Activated B cell treated with CpG ODN at 0.5 μM for 24 hours (primary cell): Measurements from ENCODE around the gene ALX1. TPM values are rescaled to one million over a fixed set of nuclear protein-coding genes. Genes with fewer than 3 reads are reported as not detected.

ENCODE experiments used
- ATAC-seq: fragments of 200-7000 bp; cut with Tn5 transposase; one replicate; pipeline ENCODE4 v1.10.0; 2021; ENCODE audit warnings: low read depth, mild to moderate bottlenecking, moderate library complexity
- CTCF ChIA-PET: fragments of 350-600 bp; sonication (Branson Sonifier 250); formaldehyde crosslinking; loops from one replicate; lab custom pipeline; 2021; ENCODE audit warnings: antibody characterized with exemption; lab: Charles Lee
- POLR2A ChIA-PET: fragments of 350-600 bp; sonication (Branson Sonifier 250); formaldehyde crosslinking; loops from one replicate; lab custom pipeline; 2021; ENCODE audit warnings: antibody characterized with exemption; lab: Charles Lee
- DNase-seq: peaks from one replicate; pipeline ENCODE4 v3.0.0; 2022
- H3K27ac Mint-ChIP-seq: one replicate; pipeline ENCODE4 v1.8.0; 2020; ENCODE audit warnings: mixed read lengths
- H3K27me3 Mint-ChIP-seq: one replicate; pipeline ENCODE4 v1.8.0; 2021; ENCODE audit warnings: mixed read lengths
- H3K36me3 Mint-ChIP-seq: one replicate; pipeline ENCODE4 v1.8.0; 2021; ENCODE audit warnings: low read depth, mixed read lengths
- H3K4me1 Mint-ChIP-seq: one replicate; pipeline ENCODE4 v1.8.0; 2021; ENCODE audit warnings: mixed read lengths
- H3K4me3 Mint-ChIP-seq: one replicate; pipeline ENCODE4 v1.8.0; 2020; ENCODE audit warnings: mild to moderate bottlenecking, mixed read lengths
- H3K9me3 Mint-ChIP-seq: one replicate; pipeline ENCODE4 v1.8.0; 2020; ENCODE audit warnings: mixed read lengths
- intact Hi-C: fragments of 100-400 bp; cut with micrococcal nuclease; formaldehyde crosslinking; loops from one replicate; pipeline ENCODE4 v1.15.1; 2024
- total RNA-seq: library from RNA; stranded (reverse); gene quantifications from 2 replicates; pipeline ENCODE4 v1.2.3, GENCODE V29; 2022
- TF ChIP-seq, protein P1 (sequence below): fragments of 200-600 bp; IDR thresholded peaks from one replicate; pipeline ENCODE4 v1.8.0; 2022; ENCODE audit warnings: antibody characterized with exemption, mild to moderate bottlenecking

Gene ALX1
- total RNA-seq, 1 donor from 2014 or later = not detected

DNA sequence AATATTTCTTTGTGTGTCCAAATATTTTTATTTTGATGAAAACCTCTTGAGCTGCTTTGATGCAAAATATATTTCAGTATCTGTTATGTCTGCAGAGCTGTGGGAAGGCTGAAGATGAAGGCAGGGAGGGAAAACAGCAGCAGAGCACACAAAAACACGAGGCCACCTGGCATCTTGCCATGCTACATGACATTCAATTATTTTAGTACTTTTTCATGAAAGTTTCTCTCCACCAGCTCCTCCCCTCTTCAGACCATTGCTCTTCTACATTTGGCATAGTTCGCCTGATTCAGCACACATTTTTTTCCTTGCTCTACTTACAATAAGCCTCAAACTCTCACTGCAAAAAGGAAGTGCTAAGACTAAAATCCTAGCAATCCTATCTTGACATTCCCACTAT, 4.6 kb upstream of the ALX1 start:
- no peaks in the 10 kb centered on the region for H3K36me3 Mint-ChIP-seq
- H3K9me3 Mint-ChIP-seq = no peaks in the 10 kb centered on the region
- H3K27me3 Mint-ChIP-seq = peaks cover 44% of the 10 kb centered on the region
- no peak for ATAC-seq
- TF ChIP-seq, protein P1, sequence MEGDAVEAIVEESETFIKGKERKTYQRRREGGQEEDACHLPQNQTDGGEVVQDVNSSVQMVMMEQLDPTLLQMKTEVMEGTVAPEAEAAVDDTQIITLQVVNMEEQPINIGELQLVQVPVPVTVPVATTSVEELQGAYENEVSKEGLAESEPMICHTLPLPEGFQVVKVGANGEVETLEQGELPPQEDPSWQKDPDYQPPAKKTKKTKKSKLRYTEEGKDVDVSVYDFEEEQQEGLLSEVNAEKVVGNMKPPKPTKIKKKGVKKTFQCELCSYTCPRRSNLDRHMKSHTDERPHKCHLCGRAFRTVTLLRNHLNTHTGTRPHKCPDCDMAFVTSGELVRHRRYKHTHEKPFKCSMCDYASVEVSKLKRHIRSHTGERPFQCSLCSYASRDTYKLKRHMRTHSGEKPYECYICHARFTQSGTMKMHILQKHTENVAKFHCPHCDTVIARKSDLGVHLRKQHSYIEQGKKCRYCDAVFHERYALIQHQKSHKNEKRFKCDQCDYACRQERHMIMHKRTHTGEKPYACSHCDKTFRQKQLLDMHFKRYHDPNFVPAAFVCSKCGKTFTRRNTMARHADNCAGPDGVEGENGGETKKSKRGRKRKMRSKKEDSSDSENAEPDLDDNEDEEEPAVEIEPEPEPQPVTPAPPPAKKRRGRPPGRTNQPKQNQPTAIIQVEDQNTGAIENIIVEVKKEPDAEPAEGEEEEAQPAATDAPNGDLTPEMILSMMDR = no peak
- CTCF ChIA-PET = no interaction called here
- no peak for DNase-seq
- intact Hi-C loops = no loop called here
- H3K27ac Mint-ChIP-seq = no peak overlapping the region
- no peak overlapping the region for H3K4me3 Mint-ChIP-seq
- POLR2A ChIA-PET = no interaction called here
- peaks cover 4% of the 10 kb centered on the region for H3K4me1 Mint-ChIP-seq

DNA sequence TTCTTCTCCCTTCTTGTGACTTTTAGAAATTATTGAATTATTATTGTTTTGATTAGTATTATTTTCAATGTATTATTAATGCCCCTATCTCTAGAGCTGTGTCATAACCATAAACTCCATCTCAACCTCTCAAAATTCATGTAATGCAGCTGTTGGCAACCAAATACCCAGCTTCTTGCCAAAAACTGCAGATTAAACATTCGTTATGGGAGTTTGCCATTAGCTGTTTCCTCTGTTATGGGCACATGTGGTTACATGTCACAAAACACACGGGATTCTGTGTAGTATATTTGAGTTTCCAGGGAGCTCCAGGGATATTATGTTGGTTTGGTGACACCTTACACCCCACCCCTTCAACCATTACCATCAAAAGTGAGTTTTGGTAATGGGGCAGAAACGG, 2.8 kb upstream of the ALX1 start:
- DNase-seq (no peak), ATAC-seq (no peak)
- POLR2A ChIA-PET = no interaction called here
- TF ChIP-seq, protein P1 = no peak
- no peak overlapping the region for H3K27ac Mint-ChIP-seq
- no peaks in the 10 kb centered on the region for H3K36me3 Mint-ChIP-seq
- H3K9me3 Mint-ChIP-seq = no peaks in the 10 kb centered on the region
- CTCF ChIA-PET = no interaction called here
- H3K4me1 Mint-ChIP-seq = peaks cover 7% of the 10 kb centered on the region
- intact Hi-C loops = no loop called here
- peaks cover 56% of the 10 kb centered on the region for H3K27me3 Mint-ChIP-seq
- H3K4me3 Mint-ChIP-seq = no peak overlapping the region

DNA sequence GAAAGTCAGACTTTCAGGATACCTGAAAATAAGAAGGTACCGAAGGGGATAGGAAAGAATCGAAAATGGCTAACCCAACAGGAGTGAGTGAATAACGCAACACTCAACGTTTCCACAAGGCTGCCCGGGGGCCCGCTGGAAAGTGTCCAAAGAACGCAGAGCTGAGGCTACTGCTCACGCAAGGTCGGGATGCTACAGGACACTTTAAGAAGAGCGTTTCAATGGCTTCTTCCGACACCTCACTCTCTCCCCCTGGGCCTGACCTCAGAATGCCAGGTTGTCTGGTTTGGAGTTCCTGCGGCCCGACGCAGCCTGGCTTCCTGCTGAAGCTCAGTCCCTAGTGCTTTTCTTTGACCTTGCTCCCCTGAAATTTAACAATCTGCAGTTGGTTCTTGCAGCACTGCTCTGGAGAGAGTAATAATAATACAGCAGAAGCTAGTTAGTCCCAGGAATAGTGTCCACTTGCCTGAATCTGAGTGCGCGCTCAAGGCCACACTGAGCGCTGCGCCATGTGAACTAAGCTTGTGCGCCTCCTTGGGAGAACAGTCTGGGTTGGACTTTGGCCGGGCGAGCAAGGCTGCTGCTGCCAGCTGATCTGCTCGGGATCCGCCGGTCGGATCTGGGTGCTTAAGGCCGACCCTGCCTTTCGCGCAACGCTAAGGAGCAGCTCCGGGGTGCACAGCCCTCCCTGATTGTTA, 2.0 kb upstream of the ALX1 start:
- POLR2A ChIA-PET = no interaction called here
- CTCF ChIA-PET = no interaction called here
- H3K4me1 Mint-ChIP-seq = peaks cover 7% of the 10 kb centered on the region
- H3K27me3 Mint-ChIP-seq = peaks cover 52% of the 10 kb centered on the region
- intact Hi-C loops = no loop called here
- ATAC-seq (no peak), DNase-seq (no peak)
- no peaks in the 10 kb centered on the region for H3K9me3 Mint-ChIP-seq
- no peak overlapping the region for H3K27ac Mint-ChIP-seq
- TF ChIP-seq, protein P1 = no peak
- H3K36me3 Mint-ChIP-seq = no peaks in the 10 kb centered on the region
- no peak overlapping the region for H3K4me3 Mint-ChIP-seq

DNA sequence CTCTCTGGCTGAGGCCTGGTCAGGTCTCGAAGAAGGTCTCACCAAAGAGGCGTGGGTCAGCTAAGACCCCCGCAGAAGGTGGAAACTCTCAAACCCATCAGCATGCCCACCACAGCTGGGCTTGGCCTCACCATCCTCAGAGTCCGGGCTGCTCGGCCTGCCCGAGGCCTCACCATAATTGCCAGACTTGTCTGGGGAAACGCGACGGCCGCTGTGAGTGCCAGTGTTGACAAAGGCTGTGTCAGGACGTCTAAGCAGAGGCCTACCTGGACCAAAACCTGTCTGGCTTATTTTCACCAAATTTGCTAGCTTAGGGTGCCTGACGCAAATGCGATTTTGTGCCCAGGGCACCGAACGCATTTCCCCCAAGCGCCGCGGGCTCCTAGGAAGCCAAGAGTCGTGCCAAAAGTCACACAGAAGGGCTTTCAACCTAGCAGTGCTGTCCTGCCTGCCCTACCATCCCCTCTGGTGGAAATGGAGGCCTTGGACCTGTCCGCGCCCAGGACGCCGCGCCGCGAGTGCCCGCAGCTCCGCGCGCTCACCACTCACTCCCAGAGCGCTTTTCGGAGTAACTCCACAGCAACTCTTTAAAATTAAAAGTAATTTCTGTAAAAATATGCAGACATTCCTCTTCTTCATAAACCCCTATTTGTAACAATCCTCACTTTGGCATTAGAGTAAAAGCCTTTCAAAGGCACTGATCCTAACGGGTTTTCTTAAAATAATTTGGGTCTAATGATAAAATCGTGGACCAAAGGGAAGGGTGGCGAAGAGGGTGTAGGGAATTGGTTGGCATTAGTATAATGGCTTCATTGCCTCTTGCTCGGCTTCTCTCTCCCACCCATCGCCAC, 1.2 kb upstream of the ALX1 start:
- no peak for DNase-seq
- no peak for ATAC-seq
- Mint-ChIP-seq H3K4me1 (peaks cover 7% of the 10 kb centered on the region), H3K27ac (no peak overlapping the region), H3K9me3 (no peaks in the 10 kb centered on the region), H3K36me3 (no peaks in the 10 kb centered on the region), H3K27me3 (peaks cover 54% of the 10 kb centered on the region), H3K4me3 (no peak overlapping the region)
- TF ChIP-seq, protein P1 = no peak
- ChIA-PET POLR2A (no interaction called here), CTCF (no interaction called here)
- intact Hi-C loops = no loop called here

DNA sequence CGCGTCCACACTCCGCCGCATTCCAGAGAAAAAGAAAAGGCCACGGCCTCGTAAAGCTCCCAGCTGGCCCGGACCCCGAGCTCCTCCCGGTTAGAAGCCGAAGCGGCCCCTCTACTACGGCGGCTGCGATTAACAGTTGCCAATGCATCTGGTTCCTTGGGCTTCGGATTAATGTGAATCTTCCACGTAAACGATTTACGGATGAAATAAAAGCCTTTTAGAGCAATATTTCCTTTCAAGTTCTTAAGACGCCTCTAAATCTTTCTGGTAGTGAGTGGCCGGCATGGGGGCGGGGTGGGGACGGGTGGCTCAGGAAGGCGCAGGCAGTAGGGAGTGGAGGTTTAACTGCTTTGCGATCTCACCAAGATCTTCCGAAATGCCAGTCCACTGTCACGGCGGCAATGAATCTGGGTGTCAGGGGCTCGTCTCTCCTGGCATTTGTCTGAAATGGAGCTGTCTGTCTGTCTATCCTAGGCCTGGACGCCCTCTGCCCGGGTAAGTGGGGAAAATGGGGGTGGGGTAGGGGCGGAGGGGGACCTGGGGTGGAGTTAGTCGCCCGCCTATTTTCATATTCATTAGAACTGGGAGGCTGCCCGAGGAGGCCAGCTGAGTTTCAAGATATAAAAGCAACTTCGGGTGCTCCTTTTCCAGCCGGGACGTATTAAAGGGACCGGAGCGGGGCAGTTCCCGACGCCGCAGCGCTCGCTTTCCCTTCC, 413 bp upstream of the ALX1 start:
- no peaks in the 10 kb centered on the region for H3K9me3 Mint-ChIP-seq
- TF ChIP-seq, protein P1 = no peak
- H3K4me3 Mint-ChIP-seq = no peak overlapping the region
- intact Hi-C loops = no loop called here
- DNase-seq (no peak), ATAC-seq (no peak)
- no peak overlapping the region for H3K27ac Mint-ChIP-seq
- H3K36me3 Mint-ChIP-seq = no peaks in the 10 kb centered on the region
- peaks cover 7% of the 10 kb centered on the region for H3K4me1 Mint-ChIP-seq
- POLR2A ChIA-PET = no interaction called here
- CTCF ChIA-PET = no interaction called here
- peaks cover 48% of the 10 kb centered on the region for H3K27me3 Mint-ChIP-seq
